Measurements from ENCODE around the gene VCL. TPM values are rescaled to one million over a fixed set of nuclear protein-coding genes. Genes with fewer than 3 reads are reported as not detected.

VCL gene
- total RNA-seq, 1 donor: 513 TPM

DNA sequence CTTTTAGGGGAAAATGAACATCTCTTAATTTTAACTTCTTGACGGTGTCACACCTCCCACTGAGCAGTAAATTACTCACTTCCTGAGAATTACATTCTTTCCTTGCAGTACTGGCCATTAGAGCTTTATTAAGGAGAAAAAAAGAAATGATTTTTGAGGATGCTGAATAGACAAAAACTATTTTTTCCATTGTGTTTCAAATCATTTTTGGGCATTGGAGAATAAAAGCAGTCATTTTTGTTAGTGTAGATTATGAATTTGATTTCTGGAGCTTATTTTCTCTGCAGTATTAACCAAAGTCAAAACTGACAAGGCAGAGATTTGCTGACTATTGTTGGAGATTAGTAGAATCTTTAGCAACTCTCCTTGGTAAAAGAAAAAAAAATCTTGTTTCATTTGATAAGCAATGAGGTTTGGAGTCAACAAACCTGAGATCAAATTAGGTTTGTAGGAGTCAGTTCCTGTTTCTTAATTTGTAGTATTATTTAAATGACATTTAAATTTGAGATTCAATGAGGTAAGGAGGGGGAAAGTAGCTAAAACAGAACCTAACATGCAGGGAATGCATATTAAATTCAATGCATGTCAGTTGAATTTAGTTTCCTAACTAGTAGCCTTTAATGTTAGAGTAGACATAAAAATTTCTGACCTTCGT is 82.1 kb downstream of the VCL start:
- H3K4me3 ChIP-seq (ENCODE audit: low read depth, low read length): no peak overlapping the region
- no peak for DNase-seq (ENCODE audit: low read depth)

DNA sequence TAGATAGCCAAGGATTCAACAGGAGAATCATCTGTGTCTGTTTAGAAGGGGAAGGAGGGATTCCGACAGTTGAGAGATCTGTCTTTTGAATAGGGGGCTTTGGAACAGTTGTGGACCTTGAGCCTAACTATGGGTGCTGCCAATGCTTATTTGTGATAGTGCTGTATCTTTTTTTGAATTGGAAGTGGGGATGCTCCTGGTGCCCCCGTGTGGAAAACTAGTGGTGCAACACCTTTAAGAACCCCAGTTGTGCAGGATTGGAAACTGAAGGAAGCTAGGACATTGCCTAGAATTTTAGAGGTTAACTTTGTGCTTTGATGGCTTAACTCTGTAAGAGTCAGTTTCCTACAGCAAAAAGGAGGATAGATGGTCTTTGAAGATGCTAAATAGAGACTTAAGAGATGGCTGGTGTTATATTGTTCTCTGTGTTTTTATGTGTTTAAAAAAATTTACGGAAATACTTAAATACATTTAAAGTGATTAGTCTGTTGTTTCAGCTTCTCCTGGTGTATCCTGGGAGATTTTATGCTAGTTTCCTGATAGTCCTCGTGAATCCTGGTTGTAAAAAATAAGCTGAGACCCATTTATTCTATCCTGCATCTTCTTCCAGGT is 83.4 kb downstream of the VCL start:
- peak; percentile 71 for DNase-seq (ENCODE audit: low read depth)
- TF ChIP-seq, protein P1, sequence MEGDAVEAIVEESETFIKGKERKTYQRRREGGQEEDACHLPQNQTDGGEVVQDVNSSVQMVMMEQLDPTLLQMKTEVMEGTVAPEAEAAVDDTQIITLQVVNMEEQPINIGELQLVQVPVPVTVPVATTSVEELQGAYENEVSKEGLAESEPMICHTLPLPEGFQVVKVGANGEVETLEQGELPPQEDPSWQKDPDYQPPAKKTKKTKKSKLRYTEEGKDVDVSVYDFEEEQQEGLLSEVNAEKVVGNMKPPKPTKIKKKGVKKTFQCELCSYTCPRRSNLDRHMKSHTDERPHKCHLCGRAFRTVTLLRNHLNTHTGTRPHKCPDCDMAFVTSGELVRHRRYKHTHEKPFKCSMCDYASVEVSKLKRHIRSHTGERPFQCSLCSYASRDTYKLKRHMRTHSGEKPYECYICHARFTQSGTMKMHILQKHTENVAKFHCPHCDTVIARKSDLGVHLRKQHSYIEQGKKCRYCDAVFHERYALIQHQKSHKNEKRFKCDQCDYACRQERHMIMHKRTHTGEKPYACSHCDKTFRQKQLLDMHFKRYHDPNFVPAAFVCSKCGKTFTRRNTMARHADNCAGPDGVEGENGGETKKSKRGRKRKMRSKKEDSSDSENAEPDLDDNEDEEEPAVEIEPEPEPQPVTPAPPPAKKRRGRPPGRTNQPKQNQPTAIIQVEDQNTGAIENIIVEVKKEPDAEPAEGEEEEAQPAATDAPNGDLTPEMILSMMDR (IDR thresholded peaks at IDR 0.05; ENCODE audit: insufficient read depth, low read depth, low read length): peak; percentile 84
- H3K4me3 ChIP-seq (ENCODE audit: low read depth, low read length): no peak overlapping the region

More for the DNA sequence above, 82.1 kb downstream of the VCL start:
- TF ChIP-seq, protein P1 (IDR thresholded peaks at IDR 0.05; ENCODE audit: insufficient read depth, low read depth, low read length): no peak

DNA sequence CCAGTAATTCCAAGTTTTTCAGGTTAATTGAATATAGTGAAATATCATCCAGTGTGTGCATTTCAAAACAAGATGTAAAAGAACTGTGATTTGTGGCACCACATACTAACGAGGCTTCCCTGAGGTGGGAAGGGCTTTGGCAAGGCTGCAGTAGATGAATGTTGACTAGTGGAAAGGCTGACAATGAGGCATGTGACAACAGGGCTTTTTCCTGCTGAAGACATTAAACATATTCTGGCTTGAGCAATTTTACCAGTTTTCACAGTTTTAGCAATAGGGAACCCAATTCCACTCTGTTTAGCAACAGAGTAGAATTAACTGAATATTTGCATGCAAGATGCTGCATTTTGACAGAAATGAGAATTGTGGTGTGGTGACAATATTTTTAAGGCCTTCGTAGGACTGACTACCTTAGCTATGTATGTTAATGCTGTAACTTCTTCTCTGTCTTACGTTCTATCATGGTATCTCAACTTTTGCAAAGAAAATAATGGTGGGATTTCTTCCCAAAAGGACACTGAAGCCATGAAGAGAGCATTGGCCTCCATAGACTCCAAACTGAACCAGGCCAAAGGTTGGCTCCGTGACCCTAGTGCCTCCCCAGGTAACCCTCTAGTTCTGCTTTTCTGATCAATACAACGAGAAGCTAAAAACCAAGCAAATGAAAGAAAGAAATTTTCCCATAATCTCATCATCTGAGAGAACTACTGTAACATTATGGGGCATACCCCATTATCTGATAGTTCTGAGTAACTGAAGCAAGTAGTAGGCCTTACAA is 84.2 kb downstream of the VCL start:
- DNase-seq (ENCODE audit: low read depth): no peak
- TF ChIP-seq, protein P1 (IDR thresholded peaks at IDR 0.05; ENCODE audit: insufficient read depth, low read depth, low read length): no peak
- no peak overlapping the region for H3K4me3 ChIP-seq (ENCODE audit: low read depth, low read length)

DNA sequence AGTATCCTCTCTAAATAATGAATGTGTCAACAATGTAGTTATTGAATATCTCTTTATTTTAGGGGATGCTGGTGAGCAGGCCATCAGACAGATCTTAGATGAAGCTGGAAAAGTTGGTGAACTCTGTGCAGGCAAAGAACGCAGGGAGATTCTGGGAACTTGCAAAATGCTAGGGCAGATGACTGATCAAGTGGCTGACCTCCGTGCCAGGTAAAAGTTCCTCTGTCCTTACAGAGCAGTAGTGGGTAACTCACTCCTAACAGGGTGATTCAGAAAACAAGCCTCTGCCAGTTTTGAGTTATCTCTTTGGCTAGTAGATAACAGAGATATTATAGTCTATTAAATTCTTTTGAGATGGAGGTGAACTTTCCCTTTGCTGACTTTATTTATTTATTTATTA is 85.4 kb downstream of the VCL start:
- no peak for DNase-seq (ENCODE audit: low read depth)
- TF ChIP-seq, protein P1 (IDR thresholded peaks at IDR 0.05; ENCODE audit: insufficient read depth, low read depth, low read length): no peak

DNA sequence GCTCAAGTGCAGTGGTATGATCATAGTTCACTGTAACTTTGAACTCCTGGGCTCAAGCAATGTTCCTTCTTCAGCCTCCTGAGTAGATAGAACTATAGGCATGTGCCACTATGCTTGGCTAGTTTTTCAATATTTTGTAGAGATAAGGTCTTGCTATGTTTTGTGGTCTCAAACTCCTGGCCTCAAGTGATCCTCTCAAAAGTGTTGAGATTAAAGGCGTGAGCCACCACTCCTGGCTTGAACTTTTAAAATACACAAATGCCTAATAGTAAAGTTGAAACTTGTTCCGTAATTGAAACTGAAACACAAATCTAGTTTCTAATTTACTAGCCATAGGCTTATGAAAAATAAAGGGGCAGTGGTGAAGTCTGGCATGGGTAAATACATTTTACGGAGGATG is 87.0 kb downstream of the VCL start:
- TF ChIP-seq, protein P1 (IDR thresholded peaks at IDR 0.05; ENCODE audit: insufficient read depth, low read depth, low read length): no peak
- no peak for DNase-seq (ENCODE audit: low read depth)
- no peak overlapping the region for H3K4me3 ChIP-seq (ENCODE audit: low read depth, low read length)

More for the DNA sequence above, 85.4 kb downstream of the VCL start:
- no peak overlapping the region for H3K4me3 ChIP-seq (ENCODE audit: low read depth, low read length)

DNA sequence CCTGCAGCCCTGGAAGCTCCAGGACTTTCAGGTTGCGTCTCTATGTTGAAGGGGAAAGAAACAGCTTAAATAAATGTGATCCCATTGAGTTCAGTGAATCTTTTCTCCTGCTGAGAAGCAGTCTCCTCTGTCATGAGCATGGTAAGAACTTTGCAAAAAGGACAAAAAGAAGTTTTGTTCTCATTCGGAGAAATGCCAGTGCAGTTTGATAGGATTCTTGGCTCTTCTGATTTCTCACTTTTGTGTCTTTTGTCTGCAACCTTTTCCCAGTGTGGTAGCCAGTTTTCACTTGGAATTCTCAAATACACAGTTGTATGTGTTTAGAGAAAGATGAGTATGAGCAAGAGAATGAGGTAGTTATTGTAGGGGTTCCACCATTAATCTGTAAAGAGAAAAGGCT is 88.4 kb downstream of the VCL start:
- TF ChIP-seq, protein P1 (IDR thresholded peaks at IDR 0.05; ENCODE audit: insufficient read depth, low read depth, low read length): no peak

More for the DNA sequence above, 88.4 kb downstream of the VCL start:
- DNase-seq (ENCODE audit: low read depth): no peak
- no peak overlapping the region for H3K4me3 ChIP-seq (ENCODE audit: low read depth, low read length)
